Right renal pelvis (tissue), 4 donors: ENCODE data around the gene SHMT1. TPM values are rescaled to one million over a fixed set of nuclear protein-coding genes. Genes with fewer than 3 reads are reported as not detected.
"Not testable (repeated sequence)": the region's sequence is repeated elsewhere in the genome, so short reads cannot be mapped to it uniquely, and the experiment has no call there.

ENCODE experiments used
- DNase-seq, 4 donors: peaks; one replicate each; pipeline ENCODE4 v3.0.0-alpha.2; 2013; ENCODE audit warnings: low read depth in 4 of 4, low spot score in 3 of 4, missing footprints in 1 of 4
- polyA plus RNA-seq, 4 donors: library from polyadenylated mRNA; unstranded; fragments of 120-200 nt; gene quantifications; one replicate each; pipeline ENCODE4 v1.2.1, GENCODE V29; 2013; ENCODE audit not compliant: insufficient read length in 4 of 4

Gene SHMT1
- polyA plus RNA-seq, 4 donors: 53.9 to 67.4 (median 58.6) TPM

GRCh38 chr17:18303206-18303605 lies 60.1 kb downstream of the SHMT1 start:
- DNase-seq: not testable (repeated sequence)

GRCh38 chr17:18300725-18301480 lies 62.4 kb downstream of the SHMT1 start:
- DNase-seq: no peak

GRCh38 chr17:18298061-18298460 lies 65.3 kb downstream of the SHMT1 start:
- DNase-seq: not testable (repeated sequence)

GRCh38 chr17:18291718-18292540 lies 71.4 kb downstream of the SHMT1 start:
- DNase-seq: no peak

GRCh38 chr17:18285296-18285695 lies 78.1 kb downstream of the SHMT1 start:
- no peak for DNase-seq

- no peak for DNase-seq
Measured at GRCh38 chr17:18281788-18282187, 81.6 kb downstream of the SHMT1 start.

GRCh38 chr17:18280766-18281371 lies 82.5 kb downstream of the SHMT1 start:
- DNase-seq: no peak

- DNase-seq: no peak
Measured at GRCh38 chr17:18280249-18280648, 83.1 kb downstream of the SHMT1 start.

- no peak for DNase-seq
Measured at GRCh38 chr17:18278867-18279266, 84.5 kb downstream of the SHMT1 start.

Other genes with a start within 250 kb of the SHMT1 start
- 10 to 100 TPM; 65.2 to 71.8 (median 68.8) TPM for gene ALKBH5, start 179.7 kb downstream of the SHMT1 start, polyA plus RNA-seq
- gene LLGL1, start 137.9 kb downstream of the SHMT1 start, polyA plus RNA-seq: 10 to 100 TPM; 26.7 to 36.9 (median 29.7) TPM
- 100 to 1,000 TPM; 128 to 144 (median 136) TPM for gene FLII, start 104.8 kb downstream of the SHMT1 start, polyA plus RNA-seq
- 10 to 100 TPM; 13.9 to 20.4 (median 16.0) TPM for gene MIEF2, start 102.9 kb downstream of the SHMT1 start, polyA plus RNA-seq
- 10 to 100 TPM; 34.3 to 41.7 (median 39.2) TPM for gene TOP3A, start 48.6 kb downstream of the SHMT1 start, polyA plus RNA-seq
- gene SMCR8, start 48.3 kb downstream of the SHMT1 start, polyA plus RNA-seq: 10 to 100 TPM; 15.3 to 16.6 (median 16.4) TPM
- gene EVPLL, start 14.2 kb upstream of the SHMT1 start, polyA plus RNA-seq: under 1 TPM; 0.37 to 0.87 (median 0.62) TPM
- under 1 TPM in 2 of 4 donors, not detected in 2; 0.04 to 0.11 TPM for gene LGALS9C, start 113.2 kb upstream of the SHMT1 start, polyA plus RNA-seq